Progenitor cell of endocrine pancreas (in vitro differentiated cells): ENCODE results near the gene OAS3. TPM values are rescaled to one million over a fixed set of nuclear protein-coding genes. Genes with fewer than 3 reads are reported as not detected.

Experiments used
- DNase-seq: peaks from one replicate; pipeline ENCODE4 v3.0.0; 2021; ENCODE audit warnings: low spot score; ENCODE audit not compliant: unreplicated experiment
- H3K27ac Mint-ChIP-seq: 2 replicates; pipeline ENCODE4 v1.8.0; 2021; ENCODE audit warnings: mild to moderate bottlenecking, moderate library complexity, mixed read lengths
- H3K27me3 Mint-ChIP-seq: 2 replicates; pipeline ENCODE4 v1.8.0; 2021; ENCODE audit warnings: mixed read lengths
- H3K36me3 Mint-ChIP-seq: 2 replicates; pipeline ENCODE4 v1.8.0; 2022; ENCODE audit warnings: mixed read lengths; ENCODE audit not compliant: insufficient read depth
- H3K4me1 Mint-ChIP-seq: 2 replicates; pipeline ENCODE4 v1.8.0; 2021; ENCODE audit warnings: low read depth, mixed read lengths
- H3K4me3 Mint-ChIP-seq: 2 replicates; pipeline ENCODE4 v1.8.0; 2021; ENCODE audit warnings: low read depth, mild to moderate bottlenecking, moderate library complexity, mixed read lengths
- H3K9me3 Mint-ChIP-seq: 2 replicates; pipeline ENCODE4 v1.8.0; 2021; ENCODE audit warnings: low read depth, mixed read lengths
- CTCF ChIP-seq: fragments of 200-600 bp; sonication (generic); IDR thresholded peaks from one replicate; pipeline ENCODE4 v1.5.0; 2021; ENCODE audit warnings: antibody characterized with exemption, mild to moderate bottlenecking; ENCODE audit not compliant: unreplicated experiment
- total RNA-seq: library from RNA; stranded (reverse); gene quantifications from 2 replicates; pipeline ENCODE4 v1.2.1, GENCODE V29; 2021

The OAS3 gene
- total RNA-seq, 1 donor from 2014 or later, result 1.1 TPM

GRCh38 chr12:112962561-112962960 lies 24.3 kb downstream of the OAS3 start:
- H3K4me1 Mint-ChIP-seq, result no peaks in the 10 kb centered on the region
- H3K27me3 Mint-ChIP-seq, result peaks cover 22% of the 10 kb centered on the region

GRCh38 chr12:112963227-112963861 lies 25.1 kb downstream of the OAS3 start:
- Mint-ChIP-seq H3K4me1 (no peaks in the 10 kb centered on the region), H3K27me3 (peaks cover 21% of the 10 kb centered on the region), H3K4me3 (no peak overlapping the region), H3K9me3 (peaks cover 14% of the 10 kb centered on the region), H3K36me3 (peaks cover 2% of the 10 kb centered on the region), H3K27ac (no peak overlapping the region)
- no peak for TF ChIP-seq CTCF
- DNase-seq, result no peak

More at GRCh38 chr12:112962561-112962960, 24.3 kb downstream of the OAS3 start:
- TF ChIP-seq CTCF, result no peak
- no peak overlapping the region for H3K4me3 Mint-ChIP-seq
- no peak for DNase-seq
- peaks cover 18% of the 10 kb centered on the region for H3K9me3 Mint-ChIP-seq
- H3K36me3 Mint-ChIP-seq, result peaks cover 2% of the 10 kb centered on the region
- H3K27ac Mint-ChIP-seq, result no peak overlapping the region

GRCh38 chr12:112964067-112964670 lies 25.9 kb downstream of the OAS3 start:
- H3K4me1 Mint-ChIP-seq, result no peaks in the 10 kb centered on the region

GRCh38 chr12:112964915-112965314 lies 26.6 kb downstream of the OAS3 start:
- Mint-ChIP-seq H3K4me1 (no peaks in the 10 kb centered on the region), H3K27ac (no peak overlapping the region), H3K4me3 (no peak overlapping the region), H3K36me3 (no peaks in the 10 kb centered on the region), H3K9me3 (peaks cover 6% of the 10 kb centered on the region), H3K27me3 (peaks cover 18% of the 10 kb centered on the region)
- no peak for DNase-seq
- TF ChIP-seq CTCF, result no peak

More at GRCh38 chr12:112964067-112964670, 25.9 kb downstream of the OAS3 start:
- Mint-ChIP-seq H3K27ac (no peak overlapping the region), H3K4me3 (no peak overlapping the region), H3K36me3 (peaks cover 2% of the 10 kb centered on the region), H3K9me3 (peaks cover 13% of the 10 kb centered on the region), H3K27me3 (peaks cover 21% of the 10 kb centered on the region)
- no peak for TF ChIP-seq CTCF
- DNase-seq, result no peak

- H3K27ac Mint-ChIP-seq, result no peak overlapping the region
- TF ChIP-seq CTCF, result no peak
- H3K4me3 Mint-ChIP-seq, result no peak overlapping the region
- peaks cover 18% of the 10 kb centered on the region for H3K27me3 Mint-ChIP-seq
- H3K9me3 Mint-ChIP-seq, result peaks cover 4% of the 10 kb centered on the region
- H3K4me1 Mint-ChIP-seq, result no peaks in the 10 kb centered on the region
- DNase-seq, result no peak
- H3K36me3 Mint-ChIP-seq, result no peaks in the 10 kb centered on the region
Measured at GRCh38 chr12:112965643-112966042, 27.4 kb downstream of the OAS3 start.
